Neural cell (in vitro differentiated cells): ENCODE measurements around the gene PRKD1. TPM values are rescaled to one million over a fixed set of nuclear protein-coding genes. Genes with fewer than 3 reads are reported as not detected.
"Not testable (repeated sequence)": the region's sequence is repeated elsewhere in the genome, so short reads cannot be mapped to it uniquely, and the experiment has no call there.

Experiments
- H2AFZ ChIP-seq: fragments of 200-600, 300-800 bp; sonication (generic), shearing (Covaris generic); 2 replicates; pipeline ENCODE4 v1.6.0; 2014; ENCODE audit warnings: low read depth, mild to moderate bottlenecking, antibody characterized with exemption, low read length, moderate library complexity
- H3F3A ChIP-seq: fragments of 200-600 bp; shearing (Covaris generic); 2 replicates; pipeline ENCODE4 v1.6.1; 2016; ENCODE audit warnings: mild to moderate bottlenecking, moderate library complexity, mixed read lengths, antibody characterized with exemption, low read length; ENCODE audit not compliant: insufficient read depth, poor library complexity, severe bottlenecking
- H3K27ac ChIP-seq: fragments of 200-600, 300-800 bp; sonication (generic), shearing (Covaris generic); 2 replicates; pipeline ENCODE4 v1.5.1; 2014; ENCODE audit warnings: mild to moderate bottlenecking, low read length, moderate library complexity
- H3K27me3 ChIP-seq: fragments of 300-800, 200-600 bp; sonication (generic), shearing (Covaris generic); 2 replicates; pipeline ENCODE4 v1.6.0; 2014; ENCODE audit warnings: mild to moderate bottlenecking, low read depth, low read length, moderate library complexity; ENCODE audit not compliant: insufficient read depth
- H3K36me3 ChIP-seq: fragments of 300-800, 200-600 bp; sonication (generic), shearing (Covaris generic); 2 replicates; pipeline ENCODE4 v1.5.1; 2014; ENCODE audit warnings: mild to moderate bottlenecking, antibody characterized with exemption, low read length, moderate library complexity; ENCODE audit not compliant: insufficient read depth
- H3K4me2 ChIP-seq: fragments of 300-800, 200-600 bp; sonication (generic), shearing (Covaris generic); 2 replicates; pipeline ENCODE4 v1.6.0; 2014; ENCODE audit warnings: mild to moderate bottlenecking, low read length
- H3K4me3 ChIP-seq: fragments of 300-800, 200-600 bp; sonication (generic), shearing (Covaris generic); 2 replicates; pipeline ENCODE4 v1.5.1; 2014; ENCODE audit warnings: mild to moderate bottlenecking, low read length, moderate library complexity
- H3K79me2 ChIP-seq: fragments of 200-600 bp; shearing (Covaris generic); replicated peaks from 2 replicates; pipeline ENCODE4 v1.6.0; 2014; ENCODE audit warnings: mild to moderate bottlenecking, low read length, moderate library complexity; ENCODE audit not compliant: insufficient read depth
- H3K9ac ChIP-seq: fragments of 300-800, 200-600 bp; sonication (generic), shearing (Covaris generic); 2 replicates; pipeline ENCODE4 v1.6.1; 2016; ENCODE audit warnings: mild to moderate bottlenecking, low read length, mixed read lengths
- H3K9me2 ChIP-seq: fragments of 200-600 bp; shearing (Covaris generic); 2 replicates; pipeline ENCODE4 v1.6.1; 2016; ENCODE audit warnings: mild to moderate bottlenecking, low read length, mixed read lengths; ENCODE audit not compliant: insufficient read depth
- H3K9me3 ChIP-seq: fragments of 200-600, 300-800 bp; sonication (generic), shearing (Covaris generic); 2 replicates; pipeline ENCODE4 v1.6.1; 2016; ENCODE audit warnings: mild to moderate bottlenecking, mixed run types, low read length, moderate library complexity, mixed read lengths
- H4K20me1 ChIP-seq: fragments of 200-600 bp; shearing (Covaris generic); 2 replicates; pipeline ENCODE4 v1.6.1; 2016; ENCODE audit warnings: mild to moderate bottlenecking, mixed run types; ENCODE audit not compliant: insufficient read depth
- CTCF ChIP-seq: fragments of 450-650 bp; IDR thresholded peaks from 2 replicates; pipeline ENCODE4 v1.5.1; 2014; ENCODE audit warnings: antibody characterized with exemption, mild to moderate bottlenecking, moderate library complexity; ENCODE audit not compliant: poor library complexity, severe bottlenecking
- EP300 ChIP-seq: fragments of 450-650 bp; conservative IDR thresholded peaks from 2 replicates; pipeline ENCODE4 v1.6.1; 2014; ENCODE audit warnings: antibody characterized with exemption, mild to moderate bottlenecking, moderate library complexity; ENCODE audit not compliant: poor library complexity, severe bottlenecking
- EZH2 ChIP-seq: fragments of 200-600, 300-800 bp; shearing (Covaris generic), sonication (generic); IDR thresholded peaks from 2 replicates; pipeline ENCODE4 v1.6.1; 2014; ENCODE audit warnings: antibody characterized with exemption, low read length, borderline replicate concordance, mild to moderate bottlenecking; ENCODE audit not compliant: insufficient read depth, poor library complexity, severe bottlenecking
- MXI1 ChIP-seq: fragments of 450-650 bp; conservative IDR thresholded peaks from 2 replicates; pipeline ENCODE4 v1.6.1; 2014; ENCODE audit warnings: antibody characterized with exemption, mild to moderate bottlenecking; ENCODE audit not compliant: poor library complexity, severe bottlenecking
- POLR2AphosphoS5 ChIP-seq: IDR thresholded peaks from 2 replicates; pipeline ENCODE4 v1.6.1; 2012
- RAD21 ChIP-seq: fragments of 450-650 bp; conservative IDR thresholded peaks from 2 replicates; pipeline ENCODE4 v1.6.1; 2014; ENCODE audit warnings: antibody characterized with exemption, mild to moderate bottlenecking, moderate library complexity
- REST ChIP-seq: IDR thresholded peaks from 2 replicates; pipeline ENCODE4 v1.6.1; 2012; ENCODE audit warnings: borderline replicate concordance
- SMC3 ChIP-seq: fragments of 450-650 bp; conservative IDR thresholded peaks from 2 replicates; pipeline ENCODE4 v1.6.1; 2014; ENCODE audit warnings: antibody characterized with exemption, mild to moderate bottlenecking, moderate library complexity; ENCODE audit not compliant: poor library complexity
- TAF1 ChIP-seq: IDR thresholded peaks from 2 replicates; pipeline ENCODE4 v1.6.1; 2012; ENCODE audit warnings: low read depth
- polyA plus RNA-seq: library from polyadenylated mRNA; depleted of rRNA; stranded (reverse); fragments of >200 nt; gene quantifications from 2 replicates; pipeline ENCODE4 v1.2.3, GENCODE V29; 2014

The PRKD1 gene
- polyA plus RNA-seq, 1 donor from 2014 or later, result 9.6 TPM

GRCh38 chr14:29857551-29857950 lies 70.1 kb downstream of the PRKD1 start:
- no peaks in the 10 kb centered on the region for H3K9me2 ChIP-seq
- H3K4me3 ChIP-seq, result no peak overlapping the region
- no peak overlapping the region for H3K4me2 ChIP-seq
- no peak overlapping the region for H3K27ac ChIP-seq
- no peaks in the 10 kb centered on the region for H3K36me3 ChIP-seq
- no peaks in the 10 kb centered on the region for H3K79me2 ChIP-seq
- no peak overlapping the region for H2AFZ ChIP-seq
- H4K20me1 ChIP-seq, result no peaks in the 10 kb centered on the region
- no peak overlapping the region for H3K9ac ChIP-seq
- H3K9me3 ChIP-seq, result no peaks in the 10 kb centered on the region
- H3K27me3 ChIP-seq, result no peaks in the 10 kb centered on the region
- no peak for TF ChIP-seq EP300
- TF ChIP-seq RAD21, result no peak
- no peaks in the 10 kb centered on the region for H3F3A ChIP-seq

- no peaks in the 10 kb centered on the region for H3F3A ChIP-seq
- H4K20me1 ChIP-seq, result no peaks in the 10 kb centered on the region
- H3K4me2 ChIP-seq, result no peak overlapping the region
- H3K79me2 ChIP-seq, result no peaks in the 10 kb centered on the region
- no peaks in the 10 kb centered on the region for H3K27me3 ChIP-seq
- no peaks in the 10 kb centered on the region for H3K9me3 ChIP-seq
- no peak overlapping the region for H3K9ac ChIP-seq
- no peak for TF ChIP-seq RAD21
- no peak for TF ChIP-seq MXI1
- TF ChIP-seq REST, result no peak
- TF ChIP-seq POLR2AphosphoS5, result no peak
- TF ChIP-seq EZH2, result no peak
- TF ChIP-seq TAF1, result no peak
- no peak for TF ChIP-seq SMC3
- no peak for TF ChIP-seq CTCF
- no peak for TF ChIP-seq EP300
- no peaks in the 10 kb centered on the region for H3K36me3 ChIP-seq
- no peak overlapping the region for H3K27ac ChIP-seq
- no peaks in the 10 kb centered on the region for H3K9me2 ChIP-seq
- no peak overlapping the region for H3K4me3 ChIP-seq
- no peak overlapping the region for H2AFZ ChIP-seq
Observed at GRCh38 chr14:29856516-29856915, 71.1 kb downstream of the PRKD1 start.

- H2AFZ ChIP-seq, H3K4me3 ChIP-seq, H3K27ac ChIP-seq, H3F3A ChIP-seq, H3K9me2 ChIP-seq, H4K20me1 ChIP-seq, H3K9me3 ChIP-seq, H3K4me2 ChIP-seq, H3K36me3 ChIP-seq, H3K9ac ChIP-seq, H3K79me2 ChIP-seq, H3K27me3 ChIP-seq: not testable (repeated sequence)
Observed at GRCh38 chr14:29853691-29854090, 74.0 kb downstream of the PRKD1 start.
